ENCODE data around the gene KRTAP5-7. TPM values are rescaled to one million over a fixed set of nuclear protein-coding genes. Genes with fewer than 3 reads are reported as not detected.
A peak's percentile ranks its signal among the peaks of the same experiment; 100 is the strongest.

KRTAP5-7 gene
- total RNA-seq, 2 donors from 2014 or later = not detected

DNA sequence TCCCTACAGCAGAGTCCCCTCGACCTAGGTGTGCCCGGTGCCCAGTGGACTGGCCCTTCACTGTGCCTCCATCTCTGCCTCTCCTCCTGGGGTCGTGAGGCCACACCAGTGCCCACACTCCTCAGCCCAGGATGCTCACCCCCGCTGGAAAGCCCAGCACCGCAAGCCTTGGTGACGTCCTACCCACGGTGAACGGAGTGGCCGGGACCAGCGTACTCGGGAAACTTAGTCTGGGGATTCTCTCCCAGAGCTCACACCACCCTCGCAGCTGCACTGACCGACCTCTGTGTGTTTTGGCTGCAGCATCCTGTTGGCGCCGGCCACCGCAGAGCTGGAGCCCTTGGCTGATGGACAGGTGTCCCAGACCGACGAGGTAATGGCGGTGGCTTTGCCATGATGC is 35.5 kb upstream of the KRTAP5-7 start:
- no peak for DNase-seq (ENCODE audit: low spot score)
- Histone ChIP-seq H3K4me3 (no peak overlapping the region), H3K9me3 (no peaks in the 10 kb centered on the region), H3K27ac (no peak overlapping the region), H3K4me1 (peaks cover 0 to 6% of the 10 kb centered on the region in 2 donors), H3K27me3 (no peaks in the 10 kb centered on the region), H3K36me3 (peaks cover 30% of the 10 kb centered on the region)
- no peak for TF ChIP-seq CTCF (IDR thresholded peaks at IDR 0.05)

DNA sequence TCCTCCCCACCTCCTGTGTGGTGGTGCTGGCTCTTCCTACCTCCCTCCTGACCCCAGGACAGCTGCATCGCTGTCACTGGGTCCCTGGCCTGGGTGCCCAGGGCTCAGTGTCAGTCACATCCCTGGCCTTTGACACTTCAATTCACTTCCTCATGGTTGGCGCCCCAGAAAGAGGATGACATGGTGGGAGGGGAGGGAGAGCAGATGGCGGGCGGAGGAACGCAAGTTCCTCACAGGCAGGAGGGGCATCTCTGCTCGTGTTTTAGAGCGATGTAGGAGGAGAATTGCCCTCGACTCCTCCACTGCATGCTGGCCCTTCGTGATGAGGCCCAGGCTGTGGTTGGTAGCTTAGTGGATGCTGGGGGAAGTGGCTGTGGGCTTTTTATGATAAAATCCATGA is 35.1 kb upstream of the KRTAP5-7 start:
- Histone ChIP-seq H3K27ac (no peak overlapping the region), H3K4me3 (no peak overlapping the region), H3K36me3 (peaks cover 34% of the 10 kb centered on the region), H3K4me1 (peaks cover 0 to 6% of the 10 kb centered on the region in 2 donors), H3K9me3 (no peaks in the 10 kb centered on the region), H3K27me3 (no peaks in the 10 kb centered on the region)
- no peak for TF ChIP-seq CTCF (IDR thresholded peaks at IDR 0.05)
- peak; percentile 40 for DNase-seq (ENCODE audit: low spot score)

DNA sequence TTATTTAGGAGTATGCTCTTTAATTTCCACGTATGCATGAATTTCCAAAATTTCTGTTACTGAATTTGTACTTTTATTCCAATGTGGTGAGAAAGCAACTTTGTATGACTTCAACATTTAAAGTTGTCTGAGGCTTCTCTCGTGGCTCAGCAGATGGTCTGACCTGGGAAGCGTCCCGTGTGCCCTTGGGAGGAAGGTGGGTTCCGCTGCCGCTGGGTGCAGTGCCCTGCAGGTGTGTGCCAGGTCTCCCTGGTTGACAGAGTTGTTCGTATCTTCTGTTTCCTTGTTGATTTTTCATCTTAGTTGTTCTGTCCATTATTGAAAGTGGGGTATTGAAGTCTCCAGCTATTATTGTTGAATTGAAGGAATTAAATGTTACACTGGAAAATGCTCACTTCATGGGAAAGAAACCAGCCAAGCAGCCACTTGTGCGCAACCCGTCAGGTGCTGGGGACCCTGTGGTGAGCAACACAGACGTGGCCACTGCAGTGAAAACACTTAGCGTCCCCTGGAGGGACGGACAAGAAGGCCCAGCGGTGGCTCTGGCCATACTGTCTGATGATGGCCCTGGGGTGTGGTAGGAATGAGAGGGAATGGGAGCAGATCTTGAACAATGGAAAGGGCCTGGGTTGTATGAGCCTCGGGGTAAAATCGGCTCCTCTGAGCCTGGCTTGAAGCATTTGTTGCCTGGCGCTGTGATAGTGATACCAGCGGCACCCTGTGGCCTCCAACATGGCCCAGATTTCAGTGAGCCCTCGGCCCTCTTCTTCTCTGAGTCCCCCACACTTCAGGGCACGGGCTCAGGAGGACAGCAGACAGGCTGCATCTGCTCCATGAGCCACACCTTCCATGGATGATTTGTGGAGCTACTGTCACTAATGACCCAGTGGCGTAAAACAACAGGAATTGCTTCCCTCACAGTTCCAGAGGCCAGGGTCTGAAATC is 31.5 kb upstream of the KRTAP5-7 start:
- H3K27me3 ChIP-seq = no peaks in the 10 kb centered on the region
- no peak for TF ChIP-seq CTCF (IDR thresholded peaks at IDR 0.05)
- no peaks in the 10 kb centered on the region for H3K9me3 ChIP-seq
- DNase-seq (ENCODE audit: low spot score) = no peak
- H3K36me3 ChIP-seq = peaks cover 60% of the 10 kb centered on the region
- no peak overlapping the region for H3K4me3 ChIP-seq
- peaks cover 0 to 9% of the 10 kb centered on the region in 2 donors for H3K4me1 ChIP-seq
- H3K27ac ChIP-seq = no peak overlapping the region

DNA sequence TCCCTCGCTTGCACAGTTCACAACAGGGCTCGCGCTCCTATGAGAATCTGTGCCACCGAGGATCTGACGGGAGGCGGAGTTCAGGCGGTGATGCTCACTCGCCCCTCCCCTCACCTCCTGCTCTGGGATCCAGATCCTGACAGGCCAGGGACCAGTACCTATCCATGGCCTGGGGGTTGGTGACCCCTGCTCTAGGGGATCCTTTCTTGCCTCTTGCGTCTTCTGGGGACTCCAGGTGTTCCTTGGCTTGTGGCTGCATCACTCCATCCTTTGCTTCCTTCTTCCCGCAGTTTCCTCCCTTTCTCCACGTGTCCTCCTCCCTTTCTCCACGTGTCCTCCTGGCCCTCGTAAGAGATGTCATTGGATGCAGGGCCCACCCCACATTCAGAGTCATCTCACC is 30.6 kb upstream of the KRTAP5-7 start:
- DNase-seq (ENCODE audit: low spot score) = no peak
- no peak for TF ChIP-seq CTCF (IDR thresholded peaks at IDR 0.05)
- Histone ChIP-seq H3K36me3 (peaks cover 56% of the 10 kb centered on the region), H3K27ac (no peak overlapping the region), H3K9me3 (no peaks in the 10 kb centered on the region), H3K27me3 (no peaks in the 10 kb centered on the region), H3K4me3 (no peak overlapping the region), H3K4me1 (peaks cover 0 to 9% of the 10 kb centered on the region in 2 donors)

GRCh38 chr11:71498091-71498490 is 29.0 kb upstream of the KRTAP5-7 start:
- Histone ChIP-seq H3K36me3 (peaks cover 59% of the 10 kb centered on the region), H3K9me3 (no peaks in the 10 kb centered on the region), H3K27ac (no peak overlapping the region), H3K4me1 (peaks cover 0 to 9% of the 10 kb centered on the region in 2 donors), H3K27me3 (no peaks in the 10 kb centered on the region), H3K4me3 (no peak overlapping the region)
- no peak for DNase-seq (ENCODE audit: low spot score)
- TF ChIP-seq CTCF (IDR thresholded peaks at IDR 0.05) = no peak
